HUES64 (cell line): ENCODE results near the gene GNAL.

Source experiments
- H3K27ac ChIP-seq: 2 replicates; pipeline ENCODE4 v1.7.0; 2013; ENCODE audit warnings: low read depth, low read length, inconsistent platforms
- H3K27me3 ChIP-seq: 2 replicates; pipeline ENCODE4 v1.6.1; 2013; ENCODE audit warnings: mild to moderate bottlenecking, low read length; ENCODE audit not compliant: insufficient read depth
- H3K36me3 ChIP-seq: 2 replicates; pipeline ENCODE4 v1.6.1; 2013; ENCODE audit warnings: mild to moderate bottlenecking, low read length; ENCODE audit not compliant: insufficient read depth
- H3K4me1 ChIP-seq: 2 replicates; pipeline ENCODE4 v1.6.1; 2013; ENCODE audit warnings: mild to moderate bottlenecking, low read length, moderate library complexity; ENCODE audit not compliant: insufficient read depth
- H3K4me3 ChIP-seq: 2 replicates; pipeline ENCODE4 v1.5.1; 2013; ENCODE audit warnings: mild to moderate bottlenecking, low read length, moderate library complexity
- H3K9ac ChIP-seq: 2 replicates; pipeline ENCODE4 v1.6.1; 2013; ENCODE audit warnings: mild to moderate bottlenecking, low read depth, low read length
- H3K9me3 ChIP-seq: 2 replicates; pipeline ENCODE4 v1.6.1; 2013; ENCODE audit warnings: low read depth, low read length; ENCODE audit not compliant: insufficient read depth
- WGBS: fragments of 150-250, 120-280 bp; methylation state at CpG from one replicate; pipeline ENCODE4 v1.1.7; 2013; ENCODE audit warnings: missing lambda C conversion rate; 5-methylcytosine and 5-hydroxymethylcytosine counted together

Gene GNAL

DNA sequence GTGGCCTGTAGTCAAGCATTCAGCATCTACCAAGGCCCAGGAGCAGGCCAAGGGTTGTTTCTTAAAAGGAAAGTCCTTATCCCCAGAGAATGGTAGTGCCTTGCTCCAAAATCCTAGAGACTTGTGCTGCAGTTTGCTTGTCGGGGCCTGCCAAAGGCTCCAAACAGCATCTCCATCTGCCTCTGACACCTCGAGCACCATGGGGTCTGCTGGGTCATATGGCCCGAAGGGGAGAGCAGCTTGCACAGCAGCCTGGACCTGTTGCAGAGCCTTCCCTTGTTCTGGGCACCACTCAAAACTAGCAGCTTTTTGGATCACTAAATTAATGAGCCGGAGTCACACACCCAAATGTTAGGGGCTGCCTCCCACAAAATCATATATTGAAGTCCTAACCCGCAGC is 35.7 kb downstream of the GNAL start:
- Histone ChIP-seq H3K9ac (no peak overlapping the region), H3K9me3 (no peaks in the 10 kb centered on the region), H3K4me1 (no peaks in the 10 kb centered on the region), H3K27ac (no peak overlapping the region), H3K4me3 (no peak overlapping the region), H3K36me3 (no peaks in the 10 kb centered on the region), H3K27me3 (no peaks in the 10 kb centered on the region)
- WGBS = 95% methylated on average over 5 of the region's 5 CpGs

- WGBS = 92% methylated on average over 2 of the region's 2 CpGs
- H3K36me3 ChIP-seq = no peaks in the 10 kb centered on the region
- no peaks in the 10 kb centered on the region for H3K27me3 ChIP-seq
- no peak overlapping the region for H3K9ac ChIP-seq
- no peaks in the 10 kb centered on the region for H3K9me3 ChIP-seq
- no peaks in the 10 kb centered on the region for H3K4me1 ChIP-seq
- no peak overlapping the region for H3K4me3 ChIP-seq
- H3K27ac ChIP-seq = no peak overlapping the region
These were observed 37.5 kb downstream of the GNAL start for GRCh38 chr18:11726556-11726955.

DNA sequence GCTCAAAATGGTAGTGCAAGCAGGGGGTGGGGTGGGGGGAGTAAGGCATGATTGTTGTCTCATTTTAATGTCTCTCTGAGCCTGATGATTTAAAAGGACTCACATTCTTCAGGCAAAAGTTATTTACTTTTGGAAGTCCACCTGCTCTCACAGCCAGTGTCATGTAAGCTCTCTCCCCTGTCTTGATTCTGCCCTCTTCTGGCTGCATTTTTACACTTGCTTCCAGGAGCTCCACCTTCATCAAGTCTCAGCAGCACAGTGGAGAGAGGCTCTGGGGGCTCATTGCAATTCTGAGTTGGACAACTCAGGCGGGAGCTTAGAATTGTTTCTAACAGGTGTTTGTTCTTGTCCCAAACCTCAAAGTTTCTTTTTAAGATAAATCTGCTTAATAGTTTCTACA is 39.2 kb downstream of the GNAL start:
- H3K4me3 ChIP-seq = no peak overlapping the region
- no peaks in the 10 kb centered on the region for H3K36me3 ChIP-seq
- 67% methylated on average over 1 of the region's 1 CpG for WGBS

DNA sequence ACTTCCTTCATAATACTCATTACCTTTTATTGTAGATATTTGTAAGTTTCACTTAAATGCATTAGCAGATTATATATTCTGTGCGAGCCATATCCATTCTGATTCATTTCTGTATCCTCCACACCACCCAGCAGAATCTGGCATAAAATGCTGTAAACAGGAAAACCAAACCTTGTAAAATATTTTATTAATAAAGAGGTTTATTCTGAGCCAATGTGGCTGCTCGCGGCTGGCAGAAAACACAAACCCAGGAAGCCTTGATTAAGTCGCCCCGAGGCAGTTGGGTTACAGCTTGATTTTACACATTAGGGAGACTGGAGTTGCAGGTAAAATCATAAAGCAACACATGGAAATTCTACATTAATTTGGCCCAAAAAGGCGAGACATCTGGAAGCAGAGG is 40.5 kb downstream of the GNAL start:
- Histone ChIP-seq H3K9ac (no peak overlapping the region), H3K9me3 (no peaks in the 10 kb centered on the region), H3K4me3 (no peak overlapping the region), H3K27me3 (peaks cover 7% of the 10 kb centered on the region), H3K27ac (no peak overlapping the region), H3K36me3 (no peaks in the 10 kb centered on the region), H3K4me1 (no peaks in the 10 kb centered on the region)
- 94% methylated on average over 5 of the region's 6 CpGs for WGBS

More for the DNA sequence above, 39.2 kb downstream of the GNAL start:
- peaks cover 3% of the 10 kb centered on the region for H3K27me3 ChIP-seq
- H3K4me1 ChIP-seq = no peaks in the 10 kb centered on the region
- H3K27ac ChIP-seq = no peak overlapping the region
- H3K9me3 ChIP-seq = no peaks in the 10 kb centered on the region
- H3K9ac ChIP-seq = no peak overlapping the region

GRCh38 chr18:11733031-11733430 is 44.0 kb downstream of the GNAL start:
- H3K9ac ChIP-seq = no peak overlapping the region
- no peaks in the 10 kb centered on the region for H3K9me3 ChIP-seq
- WGBS = 18% methylated on average over 17 of the region's 17 CpGs
- H3K27me3 ChIP-seq = peaks cover 7% of the 10 kb centered on the region
- H3K27ac ChIP-seq = no peak overlapping the region
- no peaks in the 10 kb centered on the region for H3K4me1 ChIP-seq
- no peaks in the 10 kb centered on the region for H3K36me3 ChIP-seq
- no peak overlapping the region for H3K4me3 ChIP-seq

DNA sequence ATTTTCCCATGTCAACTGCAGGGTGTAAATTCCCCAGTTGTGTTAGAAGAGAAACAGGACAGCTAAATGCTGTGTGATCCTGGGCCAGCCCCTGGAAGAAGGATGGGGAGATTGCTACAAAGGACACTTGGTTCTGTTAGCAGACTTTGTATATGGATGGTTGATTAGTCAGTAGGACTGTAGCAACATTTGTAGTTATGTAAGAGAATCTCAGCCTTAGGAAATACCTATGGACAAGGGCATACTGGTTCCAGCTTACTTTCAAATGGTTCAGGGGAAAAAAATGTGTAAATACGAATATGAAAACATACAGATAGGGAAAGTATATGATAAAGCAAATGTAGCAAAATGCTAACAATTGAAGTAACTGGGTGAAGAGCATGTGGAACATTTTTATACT is 47.6 kb downstream of the GNAL start:
- 95% methylated on average over 1 of the region's 1 CpG for WGBS
- no peak overlapping the region for H3K9ac ChIP-seq
- H3K27me3 ChIP-seq = peaks cover 7% of the 10 kb centered on the region

GRCh38 chr18:11739893-11740292 is 50.8 kb downstream of the GNAL start:
- H3K27ac ChIP-seq = no peak overlapping the region
- H3K4me3 ChIP-seq = no peak overlapping the region
- WGBS = 91% methylated on average over 7 of the region's 7 CpGs
- no peaks in the 10 kb centered on the region for H3K27me3 ChIP-seq
- H3K36me3 ChIP-seq = no peaks in the 10 kb centered on the region
- no peaks in the 10 kb centered on the region for H3K9me3 ChIP-seq
- no peak overlapping the region for H3K9ac ChIP-seq
- no peaks in the 10 kb centered on the region for H3K4me1 ChIP-seq

More for the DNA sequence above, 47.6 kb downstream of the GNAL start:
- Histone ChIP-seq H3K4me3 (no peak overlapping the region), H3K27ac (no peak overlapping the region), H3K9me3 (no peaks in the 10 kb centered on the region), H3K4me1 (no peaks in the 10 kb centered on the region), H3K36me3 (no peaks in the 10 kb centered on the region)

- Histone ChIP-seq H3K4me3 (no peak overlapping the region), H3K9me3 (no peaks in the 10 kb centered on the region), H3K4me1 (no peaks in the 10 kb centered on the region), H3K27ac (no peak overlapping the region), H3K36me3 (no peaks in the 10 kb centered on the region), H3K27me3 (no peaks in the 10 kb centered on the region), H3K9ac (no peak overlapping the region)
- 95% methylated on average over 2 of the region's 2 CpGs for WGBS
These were observed 51.4 kb downstream of the GNAL start for GRCh38 chr18:11740461-11740860.

DNA sequence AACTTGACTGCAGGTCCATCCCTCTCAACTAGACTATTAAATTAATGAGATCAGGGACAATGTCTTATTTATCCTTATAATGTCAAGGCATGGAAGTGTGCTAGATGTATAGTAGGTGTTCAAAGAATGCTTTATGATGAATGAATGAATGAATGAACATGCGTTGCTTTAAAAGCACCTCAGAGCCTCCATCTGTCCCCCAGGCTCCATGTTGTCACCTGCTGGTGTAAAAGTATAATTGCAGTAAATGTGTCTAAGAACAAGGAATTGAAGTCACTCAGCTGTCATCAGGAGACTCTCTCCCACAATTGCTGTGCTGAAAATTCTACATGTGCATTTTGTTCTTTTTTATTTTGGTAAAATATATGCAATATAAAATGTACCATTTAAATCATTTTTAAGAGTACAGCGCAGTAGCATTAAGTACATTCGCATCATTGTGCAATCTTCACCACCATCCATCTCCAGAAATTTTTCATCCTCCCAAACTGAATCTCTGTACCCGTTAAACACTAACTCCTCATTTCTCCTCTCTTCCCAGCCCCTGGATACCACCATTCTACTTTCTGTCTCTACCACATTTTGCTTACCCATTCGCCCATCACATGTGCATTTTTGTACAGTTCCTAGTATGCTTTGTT is 52.6 kb downstream of the GNAL start:
- H3K27me3 ChIP-seq = no peaks in the 10 kb centered on the region
- no peaks in the 10 kb centered on the region for H3K9me3 ChIP-seq
- WGBS = 82% methylated on average over 5 of the region's 5 CpGs
- no peaks in the 10 kb centered on the region for H3K36me3 ChIP-seq
- H3K4me3 ChIP-seq = no peak overlapping the region
- H3K9ac ChIP-seq = no peak overlapping the region
- H3K4me1 ChIP-seq = no peaks in the 10 kb centered on the region
- H3K27ac ChIP-seq = no peak overlapping the region

DNA sequence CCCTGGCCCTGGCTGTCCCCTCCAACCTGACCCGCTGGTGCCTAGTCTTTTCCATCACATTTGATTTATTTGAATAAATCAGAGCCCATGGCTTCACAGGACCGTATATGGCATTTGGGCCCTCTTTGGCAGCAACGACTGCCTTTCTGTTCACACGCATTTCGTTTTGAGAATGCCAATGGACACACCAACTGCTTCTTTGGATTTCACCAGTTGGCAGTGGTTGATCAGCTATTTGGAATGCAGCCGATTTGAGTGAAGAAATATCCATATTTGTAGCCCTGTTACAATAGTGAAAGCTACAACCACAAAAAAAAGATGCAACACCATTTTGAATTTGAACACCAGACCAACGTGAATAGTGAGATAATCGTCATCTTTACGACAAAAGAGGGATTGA is 56.5 kb downstream of the GNAL start:
- no peak overlapping the region for H3K4me3 ChIP-seq
- no peaks in the 10 kb centered on the region for H3K4me1 ChIP-seq
- H3K27ac ChIP-seq = no peak overlapping the region
- no peak overlapping the region for H3K9ac ChIP-seq
- H3K27me3 ChIP-seq = peaks cover 11% of the 10 kb centered on the region
- H3K36me3 ChIP-seq = no peaks in the 10 kb centered on the region
- 95% methylated on average over 9 of the region's 9 CpGs for WGBS
- H3K9me3 ChIP-seq = no peaks in the 10 kb centered on the region

GRCh38 chr18:11747286-11747685 is 58.2 kb downstream of the GNAL start:
- Histone ChIP-seq H3K36me3 (no peaks in the 10 kb centered on the region), H3K9ac (no peak overlapping the region), H3K4me1 (no peaks in the 10 kb centered on the region), H3K4me3 (no peak overlapping the region), H3K9me3 (no peaks in the 10 kb centered on the region), H3K27ac (no peak overlapping the region), H3K27me3 (peaks cover 29% of the 10 kb centered on the region)
- WGBS = 95% methylated on average over 4 of the region's 4 CpGs

- Histone ChIP-seq H3K27ac (no peak overlapping the region), H3K4me1 (no peaks in the 10 kb centered on the region), H3K4me3 (no peak overlapping the region), H3K27me3 (peaks cover 33% of the 10 kb centered on the region), H3K36me3 (no peaks in the 10 kb centered on the region), H3K9me3 (no peaks in the 10 kb centered on the region), H3K9ac (no peak overlapping the region)
- WGBS = 72% methylated on average over 11 of the region's 11 CpGs
These were observed 58.7 kb downstream of the GNAL start for GRCh38 chr18:11747731-11748130.
